ENCODE measurements around the gene ECI1.

ECI1 gene

DNA sequence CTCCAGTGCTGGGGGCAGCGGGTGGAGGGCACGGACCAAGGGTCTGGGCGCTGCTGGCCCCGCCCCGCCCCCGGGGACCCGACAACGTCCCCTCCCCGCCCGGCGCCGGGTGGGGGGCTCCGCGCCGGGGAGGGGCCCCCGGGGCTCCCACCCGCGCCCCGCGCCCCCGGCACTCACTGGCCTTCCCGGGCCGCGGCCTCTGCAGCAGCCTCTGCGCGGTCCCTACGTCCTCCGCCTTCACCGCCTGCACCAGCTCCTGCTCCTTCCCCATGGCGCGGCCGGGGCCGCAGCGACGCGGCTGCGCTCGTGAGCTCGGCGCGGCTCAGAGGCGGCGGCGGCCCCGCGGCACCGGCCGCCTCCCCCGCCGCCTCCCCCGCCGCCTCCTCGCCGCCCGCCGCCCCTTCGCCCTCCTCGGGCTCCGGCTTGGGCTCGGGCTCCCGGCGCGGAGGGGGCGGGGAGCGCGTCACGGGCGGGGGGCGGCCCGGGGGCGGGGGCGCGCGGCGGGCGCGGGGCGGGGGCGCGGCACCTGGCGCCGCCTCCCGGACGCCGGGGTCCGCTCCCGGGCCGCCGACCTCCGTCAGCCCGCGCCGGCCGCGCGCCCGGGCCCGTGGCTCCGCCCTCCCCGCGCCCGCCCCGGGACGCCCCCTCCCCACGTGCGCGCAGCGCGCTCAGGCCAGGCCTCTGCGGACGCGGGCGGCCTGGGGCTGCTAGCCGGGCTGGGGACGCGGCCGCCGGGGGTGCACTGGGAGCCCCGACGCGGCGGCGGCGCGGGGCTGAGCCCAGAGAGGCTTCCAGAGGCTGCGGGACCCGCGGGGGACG is 55.0 kb downstream of the ECI1 start, which contains the start of gene CASKIN1:
Gene CASKIN1 (minus strand): TSS at position 444 of the 819 bp plus-strand sequence. CDS start 173 bp downstream, at position 271.
- no peak for TF ChIP-seq CTCF (IDR thresholded peaks at IDR 0.05; ENCODE audit: insufficient read depth, low read depth, low read length, missing control alignments)
- no peak for DNase-seq (ENCODE audit: low read depth)
- peak within 1 kb of the TSS; percentile 27 for H3K4me3 ChIP-seq (ENCODE audit: low read length)

DNA sequence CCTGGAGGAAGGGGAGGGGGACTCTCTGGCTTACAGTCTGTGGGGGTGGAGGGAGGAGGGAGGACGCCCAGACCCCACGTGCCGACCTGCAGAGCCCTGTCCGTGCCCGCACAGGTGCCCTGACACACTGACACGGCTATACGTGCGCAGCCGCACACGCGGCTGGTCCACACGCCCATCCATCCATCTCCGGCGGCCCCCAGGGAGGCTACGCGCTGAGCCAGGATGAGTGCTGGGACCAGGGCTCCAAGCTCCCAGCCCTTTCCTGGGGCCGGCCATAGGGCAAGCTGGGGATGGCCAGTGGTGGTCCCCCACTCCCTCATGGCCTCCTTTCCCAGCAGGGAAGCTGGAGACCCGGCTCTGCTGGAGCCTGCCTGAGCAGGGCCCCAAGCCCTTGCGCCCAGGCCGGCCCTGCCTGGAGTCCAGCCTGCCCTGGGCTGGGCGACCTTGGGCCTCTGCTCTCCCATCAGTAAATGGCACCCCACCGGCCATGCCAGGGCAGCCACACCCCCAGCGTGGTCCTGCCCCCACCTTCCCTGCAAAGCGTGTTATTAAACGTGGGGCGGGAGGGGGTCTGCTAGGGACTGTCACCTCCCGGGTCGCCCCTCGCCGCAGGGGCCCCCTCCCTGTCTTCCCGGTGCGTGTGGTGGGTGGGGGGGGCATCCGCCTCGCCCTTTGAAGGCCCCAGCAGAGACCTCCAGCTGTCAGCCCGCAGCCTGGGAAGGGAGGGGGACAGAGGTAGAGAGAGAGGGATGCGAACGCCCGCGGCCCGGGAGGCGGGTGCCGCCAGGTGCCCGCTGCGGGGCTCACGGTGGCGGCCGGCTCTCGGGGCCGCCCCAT is 55.8 kb downstream of the ECI1 start:
- no peak for DNase-seq (ENCODE audit: low read depth)
- TF ChIP-seq CTCF (IDR thresholded peaks at IDR 0.05; ENCODE audit: insufficient read depth, low read depth, low read length, missing control alignments): no peak
- peak overlapping the region; percentile 27 for H3K4me3 ChIP-seq (ENCODE audit: low read length)

DNA sequence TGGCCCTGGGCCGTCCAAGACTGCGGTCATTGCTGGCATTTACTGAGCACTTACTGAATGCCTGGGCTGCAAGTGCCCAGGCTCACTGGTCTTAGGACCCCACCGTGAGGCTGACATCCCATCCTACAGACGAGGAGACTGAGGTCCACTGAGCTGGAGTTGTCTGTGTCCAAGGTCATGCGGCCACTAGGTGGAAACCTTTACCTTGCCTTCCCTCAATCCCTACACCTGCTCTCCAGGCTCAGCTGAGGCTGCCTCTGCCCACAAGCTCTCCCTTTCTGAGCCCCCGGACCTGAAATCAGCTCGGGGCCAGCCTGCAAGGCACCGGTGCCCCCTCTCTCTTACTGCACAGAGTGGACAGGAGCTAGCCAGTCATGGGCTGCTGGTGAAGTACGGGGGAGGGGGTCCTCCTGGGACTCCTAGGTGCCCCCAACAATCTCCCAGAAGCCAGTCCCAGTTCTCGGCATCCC is 56.5 kb downstream of the ECI1 start:
- no peak overlapping the region for H3K4me3 ChIP-seq (ENCODE audit: low read length)
- peak; percentile 79 for DNase-seq (ENCODE audit: low read depth)
- peak; percentile 61 for TF ChIP-seq CTCF (IDR thresholded peaks at IDR 0.05; ENCODE audit: insufficient read depth, low read depth, low read length, missing control alignments)

GRCh38 chr16:2194166-2194834 is 57.1 kb downstream of the ECI1 start:
- H3K4me3 ChIP-seq (ENCODE audit: low read length): no peak overlapping the region
- no peak for DNase-seq (ENCODE audit: low read depth)
- TF ChIP-seq CTCF (IDR thresholded peaks at IDR 0.05; ENCODE audit: insufficient read depth, low read depth, low read length, missing control alignments): no peak

- TF ChIP-seq CTCF (IDR thresholded peaks at IDR 0.05; ENCODE audit: insufficient read depth, low read depth, low read length, missing control alignments): no peak
- peak; percentile 52 for DNase-seq (ENCODE audit: low read depth)
- H3K4me3 ChIP-seq (ENCODE audit: low read length): no peak overlapping the region
These were observed 60.0 kb downstream of the ECI1 start for GRCh38 chr16:2191446-2191706.

DNA sequence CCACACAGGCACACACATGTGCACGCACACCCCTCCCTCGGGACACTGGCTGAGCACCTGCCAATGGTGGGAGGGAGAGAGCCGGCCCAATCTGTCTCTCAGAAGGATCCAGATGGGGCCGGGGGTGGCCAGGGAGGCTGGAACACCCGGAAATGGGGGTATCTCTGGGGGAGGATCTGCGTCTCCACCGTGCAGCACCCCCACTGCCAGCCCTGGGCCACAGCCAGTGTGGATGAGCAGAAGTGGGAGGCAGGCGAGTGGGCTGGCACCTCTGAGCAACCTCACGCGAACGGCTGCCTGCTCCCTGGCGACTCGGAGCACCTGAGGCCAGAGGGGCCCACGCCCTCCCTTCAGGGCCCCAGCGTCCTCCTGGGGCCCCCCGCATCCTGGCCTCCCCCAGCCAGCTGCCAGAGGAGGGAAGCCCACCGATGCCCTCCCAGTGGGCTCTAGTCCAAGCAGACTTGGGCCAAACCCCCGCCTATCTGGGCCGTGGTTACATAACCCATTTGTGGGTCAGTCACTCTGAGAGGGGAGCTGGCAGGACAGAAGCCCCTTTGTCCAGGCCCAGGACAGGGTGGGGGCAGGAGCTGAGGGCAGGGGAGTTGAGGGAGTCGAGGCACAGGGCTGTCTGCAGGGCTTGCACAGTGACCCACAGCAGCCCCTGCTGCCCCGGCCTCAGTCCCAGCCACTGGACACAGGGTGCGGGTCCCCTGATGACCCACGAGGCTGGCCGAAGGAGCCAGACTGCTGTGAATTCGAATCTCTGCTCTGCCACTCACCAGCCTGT is 60.5 kb downstream of the ECI1 start:
- TF ChIP-seq CTCF (IDR thresholded peaks at IDR 0.05; ENCODE audit: insufficient read depth, low read depth, low read length, missing control alignments): no peak
- DNase-seq (ENCODE audit: low read depth): no peak
- no peak overlapping the region for H3K4me3 ChIP-seq (ENCODE audit: low read length)

Measured in epithelial cell of esophagus (primary cell).